LNCaP clone FGC (cell line): ENCODE measurements around the gene SELENOO.

Source experiments
- DNase-seq: peaks from one replicate; pipeline ENCODE4 v3.0.0-alpha.2; 2011; ENCODE audit warnings: low read depth
- H3K4me3 ChIP-seq: 2 replicates; pipeline ENCODE4 v1.5.1; 2011; ENCODE audit warnings: mild to moderate bottlenecking, low read depth, low read length, control low read depth
- CTCF ChIP-seq: IDR thresholded peaks from 2 replicates; pipeline ENCODE4 v1.5.1; 2012; ENCODE audit warnings: mild to moderate bottlenecking; ENCODE audit not compliant: control insufficient read depth, insufficient read depth; ENCODE audit errors: extremely low read depth

The SELENOO gene

GRCh38 chr22:50178471-50178864 lies 22.3 kb upstream of the SELENOO start:
- no peak for TF ChIP-seq CTCF
- H3K4me3 ChIP-seq = no peak overlapping the region
- no peak for DNase-seq

- no peak overlapping the region for H3K4me3 ChIP-seq
- no peak for DNase-seq
- no peak for TF ChIP-seq CTCF
Measured at GRCh38 chr22:50178871-50179869, 21.6 kb upstream of the SELENOO start.

DNA sequence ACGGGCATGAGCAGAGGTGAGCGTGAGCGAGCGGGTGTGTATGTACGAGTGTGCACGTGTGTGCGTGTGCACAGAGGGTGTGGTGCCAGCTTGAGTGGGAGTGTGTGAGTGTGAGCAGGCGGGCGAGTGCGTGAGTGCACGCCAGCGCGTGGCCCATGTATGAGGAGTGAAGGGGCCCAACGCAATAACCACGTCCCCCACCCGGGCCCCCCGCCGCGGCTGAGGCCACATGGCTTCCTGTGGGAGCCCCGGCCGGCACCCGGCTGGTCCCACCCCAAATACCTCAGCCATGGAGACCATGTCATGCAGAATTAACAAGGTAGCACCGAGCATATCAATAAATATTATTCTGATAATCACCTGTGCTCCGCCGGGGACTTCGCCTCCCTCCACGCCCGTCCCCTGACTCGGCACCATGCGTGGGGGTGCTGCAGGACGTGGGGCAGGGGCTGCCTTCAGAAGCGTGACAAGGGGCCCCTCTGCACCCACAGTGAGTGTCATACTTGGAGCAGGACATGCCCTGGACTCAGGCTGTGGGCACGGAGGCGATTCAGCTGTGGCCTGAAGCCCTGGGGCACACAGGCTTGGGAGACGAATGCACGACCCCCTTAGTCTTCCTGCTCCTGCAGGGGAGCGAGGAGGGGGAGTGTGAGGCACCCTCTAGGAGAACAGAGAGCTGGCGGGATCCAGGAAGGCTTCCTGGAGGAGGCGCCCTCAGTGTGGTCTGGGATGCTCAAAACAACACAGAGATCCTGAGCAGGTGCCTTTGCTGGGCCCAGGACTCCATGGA lies 20.7 kb upstream of the SELENOO start:
- no peak for TF ChIP-seq CTCF
- no peak overlapping the region for H3K4me3 ChIP-seq
- no peak for DNase-seq

- no peak for TF ChIP-seq CTCF
- no peak overlapping the region for H3K4me3 ChIP-seq
- no peak for DNase-seq
Measured at GRCh38 chr22:50180727-50181521, 19.9 kb upstream of the SELENOO start.

DNA sequence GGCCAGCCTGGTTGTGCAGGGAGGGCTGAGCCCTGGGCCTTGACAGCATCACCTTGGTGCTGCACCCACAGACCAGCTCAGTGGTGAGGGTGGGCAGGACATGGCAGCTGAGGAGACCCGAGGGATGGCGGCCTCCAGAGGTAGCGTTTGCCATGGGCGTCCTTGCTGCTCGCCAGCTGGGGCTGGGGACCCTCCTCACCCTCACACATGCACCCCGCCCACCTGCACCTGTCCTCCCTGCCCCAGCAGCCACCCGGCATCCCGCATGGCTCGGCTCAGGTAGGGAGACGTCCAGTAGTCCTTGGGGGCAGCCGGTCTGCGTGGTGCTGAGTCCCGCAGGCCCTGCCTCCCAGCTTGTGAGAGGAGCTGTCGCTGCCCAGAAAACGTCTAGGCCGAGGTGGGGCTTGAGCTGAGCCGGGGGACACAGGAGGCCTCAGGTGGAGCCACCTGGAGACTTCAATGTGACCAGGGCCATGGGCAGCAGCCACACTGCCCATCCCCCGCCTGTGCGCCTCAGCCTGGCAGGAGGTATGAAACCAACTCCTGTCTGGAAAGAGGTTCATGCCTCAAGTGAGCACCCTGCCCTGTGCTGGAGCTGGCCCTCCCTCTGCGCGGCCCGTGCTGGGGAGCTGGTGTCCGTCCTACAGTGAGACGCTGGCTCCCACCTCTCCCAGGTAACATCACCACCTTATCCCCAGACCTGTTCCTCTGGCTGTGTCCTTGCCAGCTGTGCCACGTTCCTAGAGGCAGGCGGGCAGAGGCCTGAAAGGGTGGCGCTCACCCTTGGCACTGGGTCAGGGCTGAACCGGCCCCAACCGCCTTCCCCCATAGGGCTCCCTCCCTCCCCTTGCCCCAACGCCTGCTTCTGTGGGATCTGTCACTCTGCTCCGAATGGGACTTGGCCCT lies 18.4 kb upstream of the SELENOO start:
- DNase-seq = peak; percentile 81

More for the DNA sequence above, 18.4 kb upstream of the SELENOO start:
- 0 out of 2 replicates have a peak, but pooled peaks have one; percentile 2 for TF ChIP-seq CTCF
- no peak overlapping the region for H3K4me3 ChIP-seq
